K562 (cell line): Measurements from ENCODE around the gene TRPV5. TPM values are rescaled to one million over a fixed set of nuclear protein-coding genes. Genes with fewer than 3 reads are reported as not detected.

Source experiments
- ATAC-seq: fragments of 200-7000 bp; cut with Tn5 transposase; 3 replicates; pipeline ENCODE4 v1.9.1; 2020; ENCODE audit warnings: moderate library complexity
- BruUV-seq: library from RNA; stranded (reverse); fragments of 400-500 nt; replicated peaks from 2 replicates; lab custom pipeline; 2021; lab: Mats Ljungman, UMichigan
- CTCF ChIA-PET: fragments of 300-600 bp; formaldehyde crosslinking; extraction: SDS; loops from one replicate; lab custom pipeline; 2021; ENCODE audit warnings: low intra/inter-chr PET ratio; lab: Yijun Ruan, JAX
- POLR2A ChIA-PET: fragments of 300-600, 350-650 bp; sonication (Branson Sonifier 250); formaldehyde crosslinking; extraction: SDS; loops from one replicate; lab custom pipeline; 2021; ENCODE audit warnings: antibody characterized with exemption, inconsistent platforms; lab: Yijun Ruan, JAX
- DNase-seq, 4 experiments: peaks; one replicate each; pipeline versions ENCODE4 v3.0.0 to v3.0.0-alpha.2; 2011 to 2018; ENCODE audit warnings: low spot score in 3 of 4, mixed read lengths in 3 of 4; ENCODE audit errors: extremely low read depth in 1 of 4
- FAIRE-seq: peaks from 2 replicates; lab custom pipeline; 2011; peaks lifted over from hg19 to GRCh38; lab: Jason Lieb, UNC
- H2AFZ ChIP-seq: 2 replicates; pipeline ENCODE4 v1.6.0; 2011; ENCODE audit warnings: low read depth, low read length, control low read depth, inconsistent platforms
- H3K27ac ChIP-seq: fragments of 200-600 bp; 3 replicates; pipeline ENCODE4 v1.8.0; 2011; ENCODE audit warnings: low read depth, mild to moderate bottlenecking, control low read depth, inconsistent platforms, low read length, moderate library complexity, mixed read lengths; ENCODE audit errors: extremely low read depth
- H3K27me3 ChIP-seq, 2 experiments: fragments of 300-600 bp in 1 of 2; 2 replicates in 1 of 2; 3 replicates in 1 of 2; pipeline versions ENCODE4 v1.6.0 to v1.8.0; 2011; ENCODE audit warnings: inconsistent platforms in 2 of 2, low read length in 2 of 2, mild to moderate bottlenecking in 1 of 2, mixed read lengths in 1 of 2, moderate library complexity in 1 of 2; ENCODE audit not compliant: control insufficient read depth in 2 of 2, insufficient read depth in 2 of 2
- H3K36me3 ChIP-seq: fragments of 300-600 bp; 3 replicates; pipeline ENCODE4 v1.8.0; 2011; ENCODE audit warnings: mild to moderate bottlenecking, low read length, inconsistent platforms; ENCODE audit not compliant: control insufficient read depth, insufficient read depth
- H3K4me1 ChIP-seq, 2 experiments: fragments of 200-600 bp in 1 of 2; replicated peaks in 1 of 2; 2 replicates in 1 of 2; 3 replicates in 1 of 2; pipeline versions ENCODE4 v1.5.1 to v1.8.0; 2011; ENCODE audit warnings: inconsistent platforms in 2 of 2, low read length in 2 of 2, mild to moderate bottlenecking in 1 of 2, mixed read lengths in 1 of 2, moderate library complexity in 1 of 2; ENCODE audit not compliant: control insufficient read depth in 2 of 2, insufficient read depth in 2 of 2
- H3K4me2 ChIP-seq: 2 replicates; pipeline ENCODE4 v1.6.1; 2011; ENCODE audit warnings: low read length, control low read depth, inconsistent platforms, mixed read lengths; ENCODE audit not compliant: insufficient read depth
- H3K4me3 ChIP-seq: fragments of 200-600 bp; sonication (generic), shearing (Covaris generic); 2 replicates; pipeline ENCODE4 v1.5.1; 2016; ENCODE audit warnings: control low read depth, inconsistent platforms
- H3K79me2 ChIP-seq: fragments of 200-600 bp; 3 replicates; pipeline ENCODE4 v1.8.0; 2011; ENCODE audit warnings: low read length, inconsistent platforms; ENCODE audit not compliant: control insufficient read depth, insufficient read depth
- H3K9ac ChIP-seq, 2 experiments: 2 replicates each; pipeline versions ENCODE4 v1.6.0 to v1.6.1; 2011; ENCODE audit warnings: low read depth in 2 of 2, low read length in 2 of 2, control low read depth in 1 of 2, inconsistent platforms in 1 of 2, mild to moderate bottlenecking in 1 of 2, mixed read lengths in 1 of 2; ENCODE audit not compliant: insufficient read depth in 1 of 2
- H3K9me1 ChIP-seq: one replicate; pipeline ENCODE4 v1.6.0; 2011; ENCODE audit warnings: inconsistent platforms, mild to moderate bottlenecking, low read length, moderate library complexity; ENCODE audit not compliant: control insufficient read depth, insufficient read depth
- H3K9me3 ChIP-seq: replicated peaks from 2 replicates; pipeline ENCODE4 v1.5.1; 2011; ENCODE audit warnings: low read depth, low read length, inconsistent platforms; ENCODE audit not compliant: control insufficient read depth, insufficient read depth
- H4K20me1 ChIP-seq: replicated peaks from 2 replicates; pipeline ENCODE4 v1.6.1; 2011; ENCODE audit warnings: low read length, inconsistent platforms, mixed read lengths; ENCODE audit not compliant: control insufficient read depth, insufficient read depth
- CBX1 ChIP-seq: sonication (generic); IDR thresholded peaks from 2 replicates; pipeline ENCODE4 v1.6.1; 2016; ENCODE audit warnings: antibody characterized with exemption, low read depth, mild to moderate bottlenecking
- CHD2 ChIP-seq: IDR thresholded peaks from 2 replicates; pipeline ENCODE4 v1.6.1; 2011; ENCODE audit warnings: low read depth, low read length
- RBM15 ChIP-seq: fragments of 200-400 bp; formaldehyde crosslinking; IDR thresholded peaks from 2 replicates; pipeline ENCODE4 v1.6.1; 2018; ENCODE audit warnings: mild to moderate bottlenecking, low read length, moderate library complexity; ENCODE audit not compliant: insufficient read depth
- WGBS: fragments of 100-300 bp; shearing (Covaris generic); methylation state at CpG from one replicate; pipeline ENCODE4 v1.1.6; 2016; ENCODE audit warnings: low coverage, mixed read lengths; ENCODE audit not compliant: insufficient coverage; ENCODE audit errors: missing lambda C conversion rate; 5-methylcytosine and 5-hydroxymethylcytosine counted together
- in situ Hi-C: fragments of 300-500 bp; cut with MboI; formaldehyde crosslinking; loops from 4 replicates; pipeline ENCODE4 v1.15.0; 2018; ENCODE audit warnings: inconsistent platforms, mixed read lengths
- intact Hi-C: fragments of 100-400 bp; cut with micrococcal nuclease; formaldehyde crosslinking; loops from 2 replicates; pipeline ENCODE4 v1.14.2; 2022
- polyA plus RNA-seq, 8 experiments: library from polyadenylated mRNA; depleted of rRNA in 4 of 8; stranded (reverse) in 5 of 8; unstranded in 3 of 8; fragments of >200 nt; fragmentation: Nextera tagmentation in 2 of 8; fragmentation: Illumina TruSeq in 1 of 8; extraction: Ambion mirVana in 2 of 8; extraction: Trizol in 1 of 8; gene quantifications; 2 replicates each; pipeline versions ENCODE4 v1.2.1 to v1.2.3, GENCODE V29; 2011 to 2014; ENCODE audit warnings: inconsistent platforms in 1 of 8, missing spikeins in 1 of 8
- total RNA-seq, 7 experiments: library from RNA; depleted of rRNA in 6 of 7; stranded (reverse); fragments of >200 nt in 6 of 7; fragmentation: Illumina TruSeq in 2 of 7; extraction: Trizol in 2 of 7; gene quantifications; 2 replicates each; pipeline versions ENCODE4 v1.2.1 to v1.2.3, GENCODE V29; 2011 to 2021; ENCODE audit warnings: low replicate concordance in 1 of 7
- TF ChIP-seq, protein P1 (sequence below): fragments of 450-650 bp; IDR thresholded peaks from 2 replicates; pipeline ENCODE4 v1.6.1; 2016; ENCODE audit warnings: mild to moderate bottlenecking
- TF ChIP-seq, protein P2 (sequence below): fragments of 250-450 bp; sonication (Bioruptor Pico); IDR thresholded peaks from 2 replicates; pipeline ENCODE4 v1.8.0; 2022; ENCODE audit warnings: moderate library complexity, mild to moderate bottlenecking, inconsistent platforms
- TF ChIP-seq, protein P3 (sequence below): fragments of 250-450 bp; sonication (Bioruptor Pico); IDR thresholded peaks from 2 replicates; pipeline ENCODE4 v1.8.0; 2022; ENCODE audit warnings: moderate library complexity, mild to moderate bottlenecking, inconsistent platforms

The TRPV5 gene
- total and polyA plus RNA-seq, 9 of the 15 experiments (the other 6 are each of a cell fraction or from before 2014, with no cell fraction given): not detected

DNA sequence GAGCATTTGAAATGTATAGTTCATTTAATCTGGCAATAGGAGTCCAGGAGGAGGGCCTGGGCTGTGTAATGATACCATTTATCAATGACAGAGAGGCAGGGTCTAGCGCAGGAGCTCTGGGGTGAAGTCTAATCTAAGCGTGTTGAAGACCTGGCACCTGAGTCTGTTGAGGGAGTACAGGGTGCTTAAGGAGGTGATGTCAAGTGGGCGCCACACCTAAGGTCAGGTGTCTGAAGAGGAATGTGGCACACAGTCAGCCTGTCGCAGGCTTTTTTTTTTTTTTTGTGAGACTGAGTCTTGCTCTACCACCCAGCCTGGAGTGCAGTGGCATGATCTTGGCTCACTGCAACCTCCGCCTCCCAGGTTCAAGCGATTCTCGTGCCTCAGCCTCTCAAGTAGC, 8.0 kb upstream of the TRPV5 start:
- Histone ChIP-seq H3K9me3 (no peaks in the 10 kb centered on the region), H2AFZ (no peak overlapping the region), H3K9ac (no peak overlapping the region; a peak in 1 of 4 replicates), H3K27me3 (no peaks in the 10 kb centered on the region), H3K9me1 (peaks cover 4% of the 10 kb centered on the region), H3K4me1 (peaks cover 0 to 3% of the 10 kb centered on the region in 2 experiments; a peak in 1 of 5 replicates), H3K4me2 (no peak overlapping the region), H3K4me3 (no peak overlapping the region), H3K36me3 (peaks cover 28% of the 10 kb centered on the region), H4K20me1 (no peaks in the 10 kb centered on the region; the same call in 1 of the 2 replicates), H3K79me2 (no peaks in the 10 kb centered on the region), H3K27ac (no peak overlapping the region)
- no peak for FAIRE-seq
- POLR2A ChIA-PET: interaction anchor here (1.6 to 2.1 kb wide), 2 partner anchors 8 to 19 kb away, joined by 4 to 8 read pairs; partner anchors contain the start of gene TRPV5
- ATAC-seq: no peak
- WGBS: 86% methylated on average over 6 of the region's 7 CpGs
- TF ChIP-seq, protein P1, sequence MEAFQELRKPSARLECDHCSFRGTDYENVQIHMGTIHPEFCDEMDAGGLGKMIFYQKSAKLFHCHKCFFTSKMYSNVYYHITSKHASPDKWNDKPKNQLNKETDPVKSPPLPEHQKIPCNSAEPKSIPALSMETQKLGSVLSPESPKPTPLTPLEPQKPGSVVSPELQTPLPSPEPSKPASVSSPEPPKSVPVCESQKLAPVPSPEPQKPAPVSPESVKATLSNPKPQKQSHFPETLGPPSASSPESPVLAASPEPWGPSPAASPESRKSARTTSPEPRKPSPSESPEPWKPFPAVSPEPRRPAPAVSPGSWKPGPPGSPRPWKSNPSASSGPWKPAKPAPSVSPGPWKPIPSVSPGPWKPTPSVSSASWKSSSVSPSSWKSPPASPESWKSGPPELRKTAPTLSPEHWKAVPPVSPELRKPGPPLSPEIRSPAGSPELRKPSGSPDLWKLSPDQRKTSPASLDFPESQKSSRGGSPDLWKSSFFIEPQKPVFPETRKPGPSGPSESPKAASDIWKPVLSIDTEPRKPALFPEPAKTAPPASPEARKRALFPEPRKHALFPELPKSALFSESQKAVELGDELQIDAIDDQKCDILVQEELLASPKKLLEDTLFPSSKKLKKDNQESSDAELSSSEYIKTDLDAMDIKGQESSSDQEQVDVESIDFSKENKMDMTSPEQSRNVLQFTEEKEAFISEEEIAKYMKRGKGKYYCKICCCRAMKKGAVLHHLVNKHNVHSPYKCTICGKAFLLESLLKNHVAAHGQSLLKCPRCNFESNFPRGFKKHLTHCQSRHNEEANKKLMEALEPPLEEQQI: no peak
- TF ChIP-seq CBX1: no peak
- no peak for TF ChIP-seq RBM15
- TF ChIP-seq, protein P2, sequence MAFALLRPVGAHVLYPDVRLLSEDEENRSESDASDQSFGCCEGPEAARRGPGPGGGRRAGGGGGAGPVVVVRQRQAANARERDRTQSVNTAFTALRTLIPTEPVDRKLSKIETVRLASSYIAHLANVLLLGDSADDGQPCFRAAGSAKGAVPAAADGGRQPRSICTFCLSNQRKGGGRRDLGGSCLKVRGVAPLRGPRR: no peak
- no peak for TF ChIP-seq CHD2
- TF ChIP-seq, protein P3, sequence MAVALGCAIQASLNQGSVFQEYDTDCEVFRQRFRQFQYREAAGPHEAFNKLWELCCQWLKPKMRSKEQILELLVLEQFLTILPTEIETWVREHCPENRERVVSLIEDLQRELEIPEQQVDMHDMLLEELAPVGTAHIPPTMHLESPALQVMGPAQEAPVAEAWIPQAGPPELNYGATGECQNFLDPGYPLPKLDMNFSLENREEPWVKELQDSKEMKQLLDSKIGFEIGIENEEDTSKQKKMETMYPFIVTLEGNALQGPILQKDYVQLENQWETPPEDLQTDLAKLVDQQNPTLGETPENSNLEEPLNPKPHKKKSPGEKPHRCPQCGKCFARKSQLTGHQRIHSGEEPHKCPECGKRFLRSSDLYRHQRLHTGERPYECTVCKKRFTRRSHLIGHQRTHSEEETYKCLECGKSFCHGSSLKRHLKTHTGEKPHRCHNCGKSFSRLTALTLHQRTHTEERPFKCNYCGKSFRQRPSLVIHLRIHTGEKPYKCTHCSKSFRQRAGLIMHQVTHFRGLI (CRISPR knock-in tag): no peak
- BruUV-seq: no TSS peak
- in situ Hi-C loops (no loop called here), intact Hi-C loops (no loop called here)
- DNase-seq: no peak
- CTCF ChIA-PET: no interaction called here
